Stromal cell of bone marrow (primary cell): ENCODE measurements around the gene FYN.
A peak's percentile ranks its signal among the peaks of the same experiment; 100 is the strongest.

Experiments
- DNase-seq: peaks from one replicate; pipeline ENCODE4 v3.0.0-alpha.2; 2012; ENCODE audit warnings: low read depth

Gene FYN

GRCh38 chr6:111831408-111831807 lies 41.8 kb downstream of the FYN start:
- no peak for DNase-seq

- DNase-seq: no peak
These were observed 43.3 kb downstream of the FYN start for GRCh38 chr6:111829998-111830397.

- no peak for DNase-seq
These were observed 43.7 kb downstream of the FYN start for GRCh38 chr6:111829581-111829980.

- no peak for DNase-seq
These were observed 44.4 kb downstream of the FYN start for GRCh38 chr6:111828809-111829208.

- DNase-seq: no peak
These were observed 47.7 kb downstream of the FYN start for GRCh38 chr6:111825439-111826086.

- DNase-seq: no peak
These were observed 48.5 kb downstream of the FYN start for GRCh38 chr6:111824608-111825337.

- peak; percentile 51 for DNase-seq
These were observed 49.2 kb downstream of the FYN start for GRCh38 chr6:111823831-111824607.

GRCh38 chr6:111823012-111823411 lies 50.2 kb downstream of the FYN start:
- no peak for DNase-seq

GRCh38 chr6:111819458-111819857 lies 53.8 kb downstream of the FYN start:
- DNase-seq: no peak

GRCh38 chr6:111818539-111819226 lies 54.6 kb downstream of the FYN start:
- no peak for DNase-seq

GRCh38 chr6:111817451-111818120 lies 55.7 kb downstream of the FYN start:
- DNase-seq: no peak

- no peak for DNase-seq
These were observed 59.5 kb downstream of the FYN start for GRCh38 chr6:111813677-111814310.

- no peak for DNase-seq
These were observed 60.0 kb downstream of the FYN start for GRCh38 chr6:111813237-111813636.

- DNase-seq: no peak
These were observed 60.9 kb downstream of the FYN start for GRCh38 chr6:111812060-111813038.

GRCh38 chr6:111810294-111811131 lies 62.7 kb downstream of the FYN start:
- no peak for DNase-seq

- DNase-seq: no peak
These were observed 63.5 kb downstream of the FYN start for GRCh38 chr6:111809766-111810165.

GRCh38 chr6:111809264-111809663 lies 64.0 kb downstream of the FYN start:
- DNase-seq: no peak

GRCh38 chr6:111808493-111808892 lies 64.8 kb downstream of the FYN start:
- no peak for DNase-seq
